Central memory CD4-positive, alpha-beta T cell (primary cell): Measurements from ENCODE around the gene MACROH2A1.

ENCODE experiments used
- DNase-seq: peaks from one replicate; pipeline ENCODE4 v3.0.0; 2022

MACROH2A1 gene

DNA sequence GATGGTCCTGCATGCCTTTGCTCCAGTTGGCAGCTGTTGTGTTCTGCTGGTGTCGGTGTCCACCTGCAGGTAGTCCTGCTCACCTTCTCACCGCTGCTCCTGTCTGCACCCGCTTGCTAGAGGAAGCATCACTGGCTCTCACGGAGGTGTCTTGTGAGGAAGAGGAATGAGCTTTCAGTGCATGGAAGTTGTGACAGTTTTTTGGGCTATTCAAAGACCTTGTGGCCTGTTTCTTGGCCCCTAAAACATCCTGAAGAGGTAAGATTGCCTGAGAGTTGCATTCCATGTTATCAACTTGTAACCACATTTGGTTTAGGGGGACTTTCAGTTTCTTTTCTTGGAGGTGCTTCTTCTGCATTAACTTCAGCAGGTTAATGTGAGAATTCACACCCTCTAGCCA lies 85.6 kb downstream of the MACROH2A1 start:
- no peak for DNase-seq

DNA sequence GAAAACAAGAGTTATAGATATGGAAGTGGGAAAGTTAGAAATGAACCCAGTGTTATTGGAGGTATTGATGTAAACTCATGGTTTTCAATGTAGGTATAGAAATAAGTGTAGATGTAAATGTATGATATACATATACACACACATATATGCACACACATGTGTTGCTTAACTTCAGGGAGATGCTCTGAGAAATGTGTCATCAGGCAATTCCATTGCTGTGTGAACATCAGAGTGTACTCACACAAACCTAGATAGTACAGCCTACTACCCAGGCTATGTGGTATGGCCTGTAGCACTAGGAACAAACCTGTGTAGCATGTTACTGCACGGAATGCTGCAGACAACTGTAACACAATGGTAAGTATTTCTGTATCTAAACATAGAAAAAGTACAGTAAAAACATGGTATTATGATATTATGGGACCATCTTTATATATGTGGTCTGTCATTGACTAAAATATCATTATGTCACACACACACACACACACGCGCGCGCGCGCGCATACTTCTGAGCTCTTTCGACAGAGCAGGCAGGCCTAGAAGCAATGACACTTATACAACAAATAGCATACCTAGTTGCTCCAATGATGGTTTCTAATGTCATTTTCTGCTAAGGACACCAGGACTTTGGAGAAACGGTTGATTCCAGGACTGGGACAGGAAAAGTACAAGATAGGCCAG lies 86.6 kb downstream of the MACROH2A1 start:
- DNase-seq, result no peak

DNA sequence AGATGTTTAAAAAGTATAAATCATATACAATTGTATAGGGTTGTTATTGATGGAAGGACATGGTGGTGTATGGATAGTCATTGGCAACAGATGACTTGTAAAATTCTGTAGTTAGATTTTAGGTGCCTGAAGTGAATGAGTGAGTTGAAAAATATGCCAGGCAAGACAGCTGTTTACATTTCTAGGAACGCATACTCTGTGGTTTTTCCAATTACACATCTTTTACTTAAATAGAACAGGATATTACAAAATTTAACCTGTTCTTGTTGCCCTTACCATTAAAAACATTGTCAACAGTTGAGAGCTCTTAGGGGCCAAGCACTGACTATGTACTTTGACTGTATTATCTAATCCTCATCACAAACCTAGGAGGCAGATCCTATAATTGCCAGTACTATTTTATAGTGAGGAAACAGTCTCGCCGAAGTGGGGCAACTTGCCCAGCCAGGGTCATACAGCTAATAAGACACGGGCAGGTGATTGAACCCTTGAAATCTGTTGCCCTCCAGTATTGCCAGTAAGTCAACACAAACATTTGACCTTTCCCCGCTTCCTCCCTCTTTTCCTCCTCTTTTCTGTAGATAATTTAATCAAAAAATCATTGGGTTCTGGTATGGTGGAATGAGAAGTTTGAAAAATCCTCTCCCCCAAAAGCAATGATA lies 88.6 kb downstream of the MACROH2A1 start:
- no peak for DNase-seq

DNA sequence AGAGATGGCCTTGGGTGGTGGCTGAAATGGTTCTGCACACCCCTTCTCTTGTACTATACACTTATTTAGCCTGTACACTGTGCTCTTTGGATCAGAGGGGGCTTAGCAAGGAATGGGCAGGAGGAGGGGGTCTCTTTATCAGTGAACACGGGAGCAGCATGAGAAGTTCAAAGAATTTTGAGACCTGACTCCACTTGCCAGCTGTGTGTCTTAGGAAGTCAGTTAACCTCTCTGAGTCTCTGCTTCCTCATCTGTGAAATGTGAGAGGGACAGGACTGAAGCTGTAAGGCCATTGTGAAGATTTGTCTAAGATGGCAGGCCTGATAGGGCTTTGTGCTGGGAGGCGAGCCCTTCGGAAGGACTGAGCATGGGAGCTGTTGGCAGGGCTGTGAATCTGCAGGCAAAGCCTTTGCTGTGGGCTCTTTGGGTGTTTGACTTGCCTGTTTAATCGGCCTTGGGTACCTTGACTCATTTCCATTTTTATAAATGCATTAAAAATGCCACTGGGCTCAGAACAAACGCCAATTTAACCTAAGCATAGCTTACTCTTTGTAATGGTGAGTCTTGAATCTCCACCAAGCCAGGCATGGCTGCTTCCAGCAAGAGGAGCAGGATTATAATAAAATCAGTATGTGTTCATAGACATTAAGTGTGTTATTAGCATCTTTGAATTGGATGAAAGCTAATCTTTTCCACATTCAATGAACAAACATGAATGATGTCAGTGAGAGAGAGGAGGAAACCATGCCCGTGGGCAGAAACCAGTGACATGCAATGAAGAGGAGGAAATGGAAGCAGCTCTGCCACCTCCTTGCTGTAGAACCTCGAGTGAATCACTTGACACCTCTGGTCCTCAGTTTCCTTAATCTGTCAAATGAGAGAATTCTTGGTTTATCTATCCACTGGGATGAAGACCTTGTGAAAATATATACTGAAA lies 89.4 kb downstream of the MACROH2A1 start:
- DNase-seq, result no peak

DNA sequence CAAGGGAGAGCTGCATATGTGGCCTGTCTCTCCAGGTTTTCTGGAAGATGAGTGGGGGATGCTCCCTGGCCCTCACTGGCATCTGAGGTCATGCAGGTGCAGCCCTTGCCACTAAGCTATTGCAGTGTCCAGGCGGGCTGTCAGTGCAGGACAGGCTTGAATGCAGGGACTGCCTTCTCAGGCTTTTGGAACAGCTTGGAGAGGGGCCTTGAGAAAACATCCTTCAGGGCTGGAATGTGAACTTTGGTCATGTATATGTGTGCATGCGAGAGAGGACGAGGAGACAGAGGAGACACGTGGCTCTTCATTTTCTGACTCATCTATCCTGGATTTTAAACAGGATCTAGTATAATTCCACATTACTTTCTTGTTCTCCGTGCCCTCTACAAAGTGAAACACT lies 90.3 kb downstream of the MACROH2A1 start:
- DNase-seq, result no peak

DNA sequence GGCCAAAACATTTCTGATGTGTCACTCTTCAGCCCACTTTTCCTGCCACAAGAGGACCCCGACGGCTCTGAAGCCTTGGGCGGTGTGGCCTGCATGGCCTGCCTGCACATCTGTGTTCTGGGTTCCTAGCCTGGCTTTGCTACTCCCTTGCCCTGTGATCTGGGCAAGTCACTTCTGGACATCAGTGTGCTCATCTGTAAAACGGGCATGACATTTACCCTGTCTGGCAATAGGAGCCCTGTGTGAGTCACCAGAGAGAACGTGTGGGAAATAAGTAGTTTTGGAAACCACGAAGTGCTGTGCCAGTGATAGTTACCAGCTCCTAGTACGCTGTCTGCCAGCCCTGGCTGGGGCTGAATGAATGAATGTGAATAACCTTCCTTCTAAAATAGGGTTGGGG lies 90.8 kb downstream of the MACROH2A1 start:
- DNase-seq, result no peak

DNA sequence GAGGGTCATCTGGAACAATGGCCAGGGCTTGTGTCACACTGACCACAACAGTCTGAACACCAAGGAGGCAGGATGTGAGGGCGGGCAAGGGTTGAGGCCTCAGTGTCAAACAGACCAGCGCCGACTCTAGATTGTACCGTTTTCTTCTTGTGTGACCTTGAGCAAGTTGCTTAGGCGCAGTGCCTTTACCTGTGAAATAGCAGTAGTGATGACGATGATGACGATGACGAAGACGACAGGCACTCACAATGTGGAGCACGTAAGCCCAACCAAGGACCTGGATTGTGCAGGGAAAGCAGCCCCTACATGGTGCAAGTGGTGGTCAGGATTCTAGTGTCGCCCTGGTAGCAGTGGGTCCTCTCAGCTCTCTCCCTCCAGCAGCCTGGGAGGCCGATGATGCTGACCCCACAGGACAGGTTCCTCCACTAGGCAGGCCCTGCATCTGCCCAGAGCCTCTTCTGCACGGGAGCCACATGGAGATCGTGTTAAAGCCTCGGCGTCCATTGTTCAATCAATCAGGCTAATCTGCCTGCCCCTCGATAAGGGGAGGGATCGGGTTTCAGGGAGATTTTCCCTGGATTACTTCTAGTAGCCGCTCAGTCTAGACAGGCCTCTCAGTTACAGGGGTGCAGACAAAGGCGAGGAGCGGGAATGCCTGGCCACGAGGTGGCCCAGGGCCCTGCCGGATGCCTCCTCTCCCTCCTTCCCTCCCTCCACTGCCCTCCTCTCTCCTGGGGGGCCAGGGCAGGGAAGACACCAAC lies 91.7 kb downstream of the MACROH2A1 start:
- no peak for DNase-seq

DNA sequence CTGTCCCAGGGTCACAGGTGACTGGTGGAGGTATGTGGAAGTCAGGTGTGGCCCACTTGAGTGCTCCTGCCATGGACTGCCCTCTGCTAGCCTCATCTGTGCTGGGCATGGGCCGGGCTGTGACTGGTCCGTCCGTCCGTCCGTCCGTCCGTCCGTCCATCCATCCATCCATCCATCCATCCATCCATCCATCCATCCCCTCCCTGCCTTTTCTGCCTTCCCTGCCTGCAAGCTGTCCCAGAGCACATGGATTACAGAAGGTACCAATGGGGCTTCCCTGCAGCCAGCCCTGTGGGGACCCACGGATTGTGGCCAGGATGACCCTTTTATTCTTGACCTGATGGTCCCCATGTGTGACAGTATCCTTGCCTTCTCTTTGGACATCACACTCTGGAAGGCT lies 92.5 kb downstream of the MACROH2A1 start:
- no peak for DNase-seq

DNA sequence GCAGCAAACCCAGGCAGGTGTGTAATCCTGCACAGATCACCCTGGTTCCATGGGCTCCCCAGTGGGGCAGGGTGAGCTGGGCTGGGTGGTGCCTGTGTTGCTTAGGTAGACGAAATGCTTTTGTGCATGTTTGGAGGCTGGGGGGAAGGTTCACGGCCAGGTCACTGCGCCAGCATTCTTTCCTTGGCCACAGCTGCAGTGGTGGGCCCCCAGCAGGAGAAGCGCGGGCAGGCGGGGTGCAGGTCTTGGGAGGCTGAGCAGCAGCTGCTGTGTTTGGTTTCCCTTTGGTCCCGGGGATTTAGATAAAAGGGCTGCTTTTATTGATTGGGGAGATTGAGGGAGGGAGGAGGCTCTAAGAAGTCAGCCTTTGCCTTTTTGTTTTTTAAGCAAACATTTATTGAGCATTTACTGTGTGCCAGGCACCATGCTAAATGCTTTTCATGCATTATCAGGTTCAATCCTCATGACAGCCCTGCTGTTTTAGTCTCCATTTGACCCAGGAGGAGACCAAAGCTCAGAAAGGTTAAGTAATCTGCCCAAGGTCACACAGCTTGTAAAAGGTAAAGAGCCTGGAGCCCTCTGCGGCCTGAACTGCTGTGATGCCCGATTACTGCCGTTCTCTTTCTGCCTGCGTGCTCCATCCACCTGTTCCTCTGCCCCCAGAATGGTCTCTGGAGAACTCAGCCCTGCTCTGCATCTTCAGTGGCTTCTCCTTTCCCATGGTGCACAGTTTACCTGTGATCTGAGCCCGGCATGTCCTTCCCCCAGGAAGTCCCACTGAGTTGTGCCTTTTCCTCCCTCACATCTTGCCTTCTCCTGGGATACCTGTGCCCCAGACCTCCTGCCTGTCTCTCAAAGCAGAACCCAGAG lies 94.4 kb downstream of the MACROH2A1 start:
- DNase-seq, result no peak

DNA sequence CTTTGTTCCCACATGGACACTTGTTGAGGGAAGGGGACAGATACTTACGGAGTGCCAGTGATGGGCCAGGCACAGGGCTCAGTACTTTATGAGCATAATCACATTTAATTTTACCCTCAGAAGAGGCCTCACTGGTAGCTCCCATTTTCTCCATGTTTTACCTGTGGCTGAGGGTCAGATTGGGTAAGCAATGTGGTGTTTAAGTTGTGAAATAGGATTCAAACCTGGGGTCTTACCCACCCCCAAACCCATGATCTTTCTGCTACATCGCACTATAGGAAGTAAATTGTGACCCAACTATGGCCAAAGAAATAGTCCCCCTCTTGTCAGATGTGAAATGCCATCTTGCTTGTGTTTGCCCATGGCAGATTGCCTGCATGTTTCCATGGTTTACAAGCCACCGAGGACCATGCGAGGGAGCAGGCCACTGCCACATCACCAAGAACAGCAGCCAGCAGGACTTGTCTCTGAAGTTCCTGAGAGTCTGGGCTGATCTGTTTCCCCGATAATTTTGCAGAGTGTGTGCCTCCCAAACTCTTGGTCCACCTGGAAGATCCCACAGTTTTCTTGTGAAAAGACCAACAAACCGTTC lies 95.4 kb downstream of the MACROH2A1 start:
- no peak for DNase-seq

DNA sequence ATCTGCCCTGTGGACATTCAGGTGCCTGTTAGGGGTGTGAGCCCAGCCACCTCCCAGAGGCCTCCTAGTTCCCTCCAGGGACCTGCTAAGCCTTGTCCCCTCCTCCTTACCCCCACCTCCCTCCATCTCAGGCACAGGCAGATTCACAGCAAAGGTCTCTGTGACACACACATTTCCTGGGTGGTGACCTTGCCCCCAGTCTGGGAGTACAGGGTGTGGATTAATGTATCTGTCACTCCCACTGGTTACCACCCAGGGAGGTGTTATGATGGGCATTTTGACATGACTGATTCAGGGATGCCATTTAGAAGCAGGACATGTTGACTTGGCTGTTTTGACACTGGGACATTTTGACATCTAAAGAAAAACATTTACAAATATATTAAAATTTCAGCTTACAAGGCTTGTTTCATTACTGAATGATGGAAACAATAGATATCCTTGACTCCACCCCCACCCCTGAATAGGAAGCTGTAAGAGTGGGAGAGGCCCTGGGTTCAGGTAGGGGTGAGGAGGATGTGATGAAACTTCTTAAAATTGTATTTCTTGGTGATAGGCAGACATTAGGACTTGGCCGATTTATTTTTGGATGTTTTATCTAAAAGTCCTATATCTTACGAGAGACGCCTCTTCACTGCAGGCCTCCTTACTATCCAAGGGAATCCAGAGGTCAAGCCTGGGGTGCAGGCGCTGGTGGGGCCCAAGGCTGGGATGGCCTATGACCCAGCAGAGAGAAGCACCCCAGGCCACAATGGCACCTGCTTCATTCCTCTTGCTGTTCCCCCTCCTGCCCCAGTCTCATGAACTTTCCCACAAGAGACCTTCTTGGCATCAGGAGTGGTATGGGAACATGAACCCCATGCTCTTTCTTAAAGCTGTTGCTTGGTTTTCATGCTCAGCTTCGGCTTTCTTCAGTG lies 101.9 kb downstream of the MACROH2A1 start:
- DNase-seq, result no peak

DNA sequence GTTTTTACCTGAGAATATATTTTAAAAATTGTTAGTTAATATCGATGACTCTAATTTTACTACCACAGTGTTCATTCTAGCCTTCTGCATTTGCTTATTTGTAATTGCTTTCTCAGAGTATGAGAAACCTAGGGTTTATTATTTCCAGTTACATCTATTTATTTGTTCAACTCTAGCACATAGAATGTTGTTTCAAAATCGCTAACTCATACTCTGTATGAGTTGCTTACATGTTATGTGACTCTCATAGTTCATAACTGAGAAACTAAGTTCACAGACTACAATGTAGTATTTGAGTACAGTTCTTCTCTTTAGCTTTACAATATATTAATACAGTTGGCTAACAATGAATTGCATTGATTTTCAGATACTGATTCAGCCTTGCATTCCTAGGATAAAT lies 103.2 kb downstream of the MACROH2A1 start:
- no peak for DNase-seq

DNA sequence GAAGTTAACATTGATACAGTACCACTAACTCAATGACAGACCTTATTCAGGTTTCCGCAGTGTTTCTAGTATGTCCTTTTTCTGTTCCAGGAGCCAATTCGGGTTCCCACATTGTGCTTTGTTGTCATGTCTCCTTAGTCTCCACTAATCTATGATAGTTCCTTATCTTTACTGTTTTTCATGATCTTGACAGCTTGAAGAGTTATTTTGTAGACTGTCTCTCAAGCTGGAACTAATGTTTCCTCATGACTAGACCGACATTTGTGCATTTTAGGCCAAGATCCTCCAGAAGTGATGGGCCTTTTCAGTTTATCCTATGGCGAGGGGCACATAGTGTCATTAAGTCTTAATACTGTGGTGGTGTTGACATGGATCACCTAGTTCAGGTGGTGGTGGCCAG lies 104.2 kb downstream of the MACROH2A1 start:
- DNase-seq, result no peak

DNA sequence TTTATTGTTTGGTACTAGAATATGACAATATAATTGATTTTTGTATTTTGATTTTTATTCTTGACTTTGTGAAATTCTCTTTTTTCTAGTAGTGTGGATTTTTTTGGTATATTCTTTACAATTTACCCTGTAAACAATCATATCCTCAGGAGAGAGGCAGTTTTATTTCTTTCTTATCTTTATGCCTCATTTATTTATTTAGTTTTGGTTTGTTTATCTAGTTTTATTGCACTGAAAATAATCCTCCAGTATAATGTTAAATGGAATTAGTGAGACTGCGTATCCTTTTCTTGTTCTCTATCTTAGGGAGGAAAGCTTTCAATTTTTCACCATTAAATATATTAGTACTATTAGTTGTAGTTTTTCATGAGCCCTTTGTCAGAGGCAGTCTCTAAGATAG lies 109.4 kb downstream of the MACROH2A1 start:
- no peak for DNase-seq

DNA sequence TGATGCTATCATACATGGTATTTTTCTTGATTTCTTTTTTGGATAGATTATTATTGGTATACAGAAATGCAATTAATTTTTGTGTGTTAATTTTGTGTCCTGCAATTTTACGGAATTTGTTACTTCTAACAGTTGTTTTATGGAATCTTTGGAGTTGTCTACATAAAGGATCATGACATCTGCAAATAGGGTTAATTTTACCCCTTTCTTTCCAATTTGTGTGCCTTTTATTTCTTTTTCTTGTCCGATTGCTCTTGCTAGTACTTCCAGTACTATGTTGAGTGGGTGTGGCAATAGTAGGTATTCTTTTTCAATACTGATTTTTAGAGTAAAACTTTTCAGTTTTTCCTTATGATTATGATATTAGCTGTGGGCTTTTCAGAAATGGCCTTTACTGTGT lies 111.5 kb downstream of the MACROH2A1 start:
- no peak for DNase-seq
